NAMALWA (cell line): ENCODE data around the gene CARS1.

Experiments used
- DNase-seq: peaks from one replicate; pipeline ENCODE4 v3.0.0-alpha.2; 2015; ENCODE audit warnings: low spot score

CARS1 gene

DNA sequence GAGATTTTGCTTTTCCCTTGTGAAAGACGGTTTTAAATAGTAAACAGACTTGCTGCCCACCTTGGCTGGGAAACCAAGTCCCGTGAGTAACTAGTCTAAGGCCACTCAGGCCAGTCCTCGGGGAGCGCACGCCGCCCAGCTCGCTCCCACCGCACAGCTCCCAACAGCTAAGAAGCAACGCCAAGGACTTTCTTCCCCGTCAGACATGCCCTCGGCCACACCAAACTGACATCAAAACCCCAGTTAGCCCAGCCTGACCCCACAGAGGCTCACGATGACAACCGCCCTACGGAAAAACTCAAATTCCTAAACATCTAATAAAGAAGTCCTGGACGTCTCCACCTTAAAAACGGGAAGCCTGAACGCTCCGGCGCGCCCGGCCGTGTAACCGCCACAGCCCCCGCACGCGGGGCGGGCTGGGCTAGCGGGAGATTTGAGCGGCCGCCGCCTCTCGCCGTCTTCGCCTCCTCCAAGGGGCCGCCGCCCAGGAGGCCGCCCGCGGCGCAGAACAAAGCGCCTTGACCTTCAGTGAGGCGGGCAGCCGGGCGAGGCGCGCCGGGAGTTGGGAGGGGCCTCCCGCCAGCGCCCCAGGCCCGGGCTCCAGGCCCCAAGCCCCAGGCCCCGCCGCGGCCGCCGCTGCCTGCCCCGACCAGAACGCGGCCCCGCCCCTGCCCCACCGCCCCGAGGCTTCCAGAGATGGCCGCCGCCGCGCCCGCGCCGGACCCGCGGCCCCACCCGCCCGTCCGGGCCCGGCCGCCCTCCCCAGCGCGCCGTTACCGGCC lies 65.6 kb downstream of the CARS1 start:
- peak; percentile 47 for DNase-seq

GRCh38 chr11:2990617-2991451 lies 66.4 kb downstream of the CARS1 start:
- peak; percentile 70 for DNase-seq

GRCh38 chr11:2989551-2989950 lies 67.7 kb downstream of the CARS1 start:
- peak; percentile 31 for DNase-seq

- peak; percentile 26 for DNase-seq
Measured at GRCh38 chr11:2989006-2989405, 68.2 kb downstream of the CARS1 start.

GRCh38 chr11:2987881-2988861 lies 69.1 kb downstream of the CARS1 start:
- DNase-seq: no peak

GRCh38 chr11:2983908-2984307 lies 73.3 kb downstream of the CARS1 start:
- DNase-seq: no peak

GRCh38 chr11:2982214-2982613 lies 75.0 kb downstream of the CARS1 start:
- no peak for DNase-seq

- no peak for DNase-seq
Measured at GRCh38 chr11:2981130-2981529, 76.1 kb downstream of the CARS1 start.

DNA sequence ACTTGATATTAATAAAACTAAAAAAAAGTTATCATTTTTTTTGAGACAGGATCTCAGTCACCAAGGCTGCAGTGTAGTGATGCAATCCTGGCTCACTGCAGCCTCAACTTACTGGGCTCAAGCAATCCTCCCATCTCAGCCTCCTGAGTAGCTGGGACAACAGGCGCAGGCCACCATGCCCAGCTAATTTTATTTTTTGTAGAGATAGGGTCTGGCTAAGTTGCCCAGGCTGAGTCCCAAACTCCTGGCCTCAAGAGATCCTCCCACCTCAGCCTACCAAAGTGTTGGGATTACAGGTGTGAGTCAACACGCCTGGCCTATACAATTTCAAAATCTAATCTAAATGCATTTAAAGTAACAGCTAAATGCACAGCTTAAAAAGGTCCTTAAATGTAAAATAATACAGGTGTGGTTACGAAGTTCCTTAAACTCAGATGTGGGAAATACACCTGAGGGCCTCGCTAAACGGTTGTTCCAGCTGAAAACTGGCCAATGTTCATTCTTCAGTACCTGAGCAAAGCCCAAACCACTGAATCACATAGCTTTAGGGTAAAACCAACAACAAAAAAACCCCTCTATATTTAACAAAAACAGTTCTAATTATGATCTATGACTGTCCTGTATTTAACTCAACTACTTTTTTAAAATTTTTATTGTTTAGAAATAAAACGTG lies 76.9 kb downstream of the CARS1 start:
- no peak for DNase-seq

- no peak for DNase-seq
Measured at GRCh38 chr11:2977113-2977512, 80.1 kb downstream of the CARS1 start.

DNA sequence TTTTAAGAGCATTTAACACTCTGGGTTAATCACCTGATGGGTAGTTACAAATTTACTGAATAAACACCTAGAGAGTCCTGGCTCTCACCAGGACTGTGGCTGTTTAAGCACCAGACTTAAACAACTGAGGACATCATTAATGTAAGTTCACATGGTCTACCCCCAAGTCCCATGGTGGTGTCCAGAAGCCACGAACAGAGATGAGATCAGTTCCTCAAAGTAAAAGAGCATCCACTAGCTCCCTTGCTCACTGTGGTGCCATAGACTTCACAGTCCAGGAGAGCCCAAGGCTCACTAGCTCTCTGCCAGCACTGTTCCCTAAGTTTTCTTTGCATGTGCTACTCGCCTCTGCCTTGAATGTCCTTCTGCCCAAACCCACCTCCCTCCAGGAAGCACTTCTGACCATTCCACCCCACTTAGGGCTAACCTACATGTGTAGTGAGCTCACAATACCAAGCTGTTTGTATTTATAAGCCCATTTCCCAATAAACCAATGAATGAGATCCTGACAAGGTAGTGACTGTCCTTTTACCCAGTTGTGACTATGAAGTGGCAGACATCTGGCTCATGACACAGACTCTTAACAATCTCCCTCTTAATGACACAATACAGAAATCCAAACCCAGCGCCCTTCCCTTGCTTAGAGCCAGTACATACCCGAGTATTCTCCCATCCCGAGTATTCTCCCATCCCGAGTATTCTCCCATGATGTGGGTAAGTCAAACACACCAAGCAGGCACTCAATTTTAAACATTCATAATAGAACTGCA lies 80.7 kb downstream of the CARS1 start:
- DNase-seq: no peak

GRCh38 chr11:2975594-2975993 lies 81.6 kb downstream of the CARS1 start:
- DNase-seq: peak; percentile 66

GRCh38 chr11:2974272-2974671 lies 83.0 kb downstream of the CARS1 start:
- DNase-seq: no peak

- DNase-seq: no peak
Measured at GRCh38 chr11:2968341-2968900, 88.8 kb downstream of the CARS1 start.

- no peak for DNase-seq
Measured at GRCh38 chr11:2964782-2965181, 92.4 kb downstream of the CARS1 start.

GRCh38 chr11:2963761-2964160 lies 93.5 kb downstream of the CARS1 start:
- DNase-seq: no peak

- no peak for DNase-seq
Measured at GRCh38 chr11:2963112-2963754, 94.0 kb downstream of the CARS1 start.

GRCh38 chr11:2961080-2961479 lies 96.1 kb downstream of the CARS1 start:
- no peak for DNase-seq

DNA sequence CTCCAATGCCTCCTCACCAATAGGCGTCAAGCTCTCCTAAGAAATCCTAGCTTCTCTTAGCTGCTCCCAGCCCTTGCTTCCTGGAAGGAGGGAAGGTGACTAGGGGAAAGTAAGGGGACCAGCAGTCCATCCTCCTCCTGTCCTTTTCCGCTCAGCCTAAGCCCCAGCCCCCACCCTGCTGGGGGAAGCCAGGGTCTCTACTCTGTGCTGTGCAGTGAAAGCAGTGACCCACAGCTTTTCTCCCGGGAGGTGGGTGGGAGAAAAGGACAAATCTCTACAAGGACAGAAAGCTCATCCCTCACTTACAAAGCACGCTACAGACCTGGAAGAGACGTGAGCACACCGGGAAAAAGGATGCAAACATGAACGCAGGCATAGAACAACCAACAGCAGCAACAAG lies 97.1 kb downstream of the CARS1 start:
- DNase-seq: no peak

DNA sequence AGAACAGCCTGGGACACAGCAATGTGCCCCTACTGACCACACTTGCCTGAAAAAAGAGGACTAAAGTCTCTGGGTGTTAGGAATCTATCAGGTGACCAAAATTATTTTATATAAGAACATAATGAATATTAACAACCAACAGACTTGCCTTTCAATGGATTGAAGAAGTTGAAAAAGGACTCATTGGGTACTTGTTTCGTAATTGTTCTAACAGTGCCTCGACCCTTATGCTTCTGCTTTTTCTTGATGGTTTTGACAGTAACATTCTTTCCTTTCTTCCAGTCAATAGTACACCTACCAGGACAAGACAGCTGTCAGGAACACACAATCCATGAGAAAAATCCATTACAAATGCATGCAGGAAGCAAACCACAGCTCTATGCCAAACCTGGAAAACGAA lies 99.0 kb downstream of the CARS1 start:
- DNase-seq: no peak
